Small intestine (tissue), 7 donors: ENCODE data around the gene HNRNPM. TPM values are rescaled to one million over a fixed set of nuclear protein-coding genes. Genes with fewer than 3 reads are reported as not detected.
A peak's percentile ranks its signal among the peaks of the same experiment; 100 is the strongest.

ENCODE experiments used
- DNase-seq, 2 donors: peaks; one replicate each; pipeline versions ENCODE4 v3.0.0 to v3.0.0-alpha.2; 2013
- FAIRE-seq: peaks from 2 replicates; lab custom pipeline; 2012; peaks lifted over from hg19 to GRCh38; lab: Jason Lieb, UNC
- H3K27ac ChIP-seq, 3 donors: one replicate each; pipeline ENCODE4 v1.5.1; 2013; ENCODE audit warnings: low read length in 2 of 3, mild to moderate bottlenecking in 2 of 3, control low read depth in 1 of 3, inconsistent platforms in 1 of 3, low read depth in 1 of 3, moderate library complexity in 1 of 3
- H3K27me3 ChIP-seq, 3 donors: one replicate each; pipeline ENCODE4 v1.6.1; 2013; ENCODE audit warnings: low read length in 3 of 3, inconsistent platforms in 1 of 3; ENCODE audit not compliant: control insufficient read depth in 3 of 3, insufficient read depth in 3 of 3
- H3K36me3 ChIP-seq, 3 donors: one replicate each; pipeline ENCODE4 v1.6.1; 2013; ENCODE audit warnings: low read length in 3 of 3, inconsistent platforms in 1 of 3, low read depth in 1 of 3, mild to moderate bottlenecking in 1 of 3, moderate library complexity in 1 of 3; ENCODE audit not compliant: control insufficient read depth in 3 of 3, insufficient read depth in 2 of 3
- H3K4me1 ChIP-seq, 3 donors: one replicate each; pipeline ENCODE4 v1.6.1; 2013; ENCODE audit warnings: low read length in 2 of 3, inconsistent platforms in 1 of 3, low read depth in 1 of 3, mild to moderate bottlenecking in 1 of 3, moderate library complexity in 1 of 3; ENCODE audit not compliant: control insufficient read depth in 3 of 3, insufficient read depth in 2 of 3
- H3K4me3 ChIP-seq, 3 donors: one replicate each; pipeline ENCODE4 v1.5.1; 2013; ENCODE audit warnings: low read length in 3 of 3, control low read depth in 1 of 3, inconsistent platforms in 1 of 3, low read depth in 1 of 3, mild to moderate bottlenecking in 1 of 3, moderate library complexity in 1 of 3
- H3K9me3 ChIP-seq, 2 donors: one replicate each; pipeline ENCODE4 v1.6.1; 2013; ENCODE audit warnings: low read depth in 1 of 2, low read length in 1 of 2; ENCODE audit not compliant: control insufficient read depth in 2 of 2, insufficient read depth in 1 of 2
- WGBS, 3 donors: extraction: QIAGEN DNeasy Blood & Tissue Kit; methylation state at CpG; one replicate each; pipeline ENCODE4 v1.1.7; 2013; 5-methylcytosine and 5-hydroxymethylcytosine counted together
- polyA plus RNA-seq, 4 donors: library from polyadenylated mRNA; stranded (reverse) in 3 of 4; unstranded in 1 of 4; fragments of 200-250 nt in 3 of 4; fragments of 120-200 nt in 1 of 4; gene quantifications; one replicate each; pipeline versions ENCODE4 v1.2.1 to v1.2.3, GENCODE V29; 2013
- donor health status: healthy with polysubstance abuse.
- donor health status: control.
- donor health status: control.
- donor health status: Bipolar disorder and iron deficiency.
- donor health status: healthy.

The HNRNPM gene
- polyA plus RNA-seq, 4 donors = 98.6 to 225 (median 156) TPM

DNA sequence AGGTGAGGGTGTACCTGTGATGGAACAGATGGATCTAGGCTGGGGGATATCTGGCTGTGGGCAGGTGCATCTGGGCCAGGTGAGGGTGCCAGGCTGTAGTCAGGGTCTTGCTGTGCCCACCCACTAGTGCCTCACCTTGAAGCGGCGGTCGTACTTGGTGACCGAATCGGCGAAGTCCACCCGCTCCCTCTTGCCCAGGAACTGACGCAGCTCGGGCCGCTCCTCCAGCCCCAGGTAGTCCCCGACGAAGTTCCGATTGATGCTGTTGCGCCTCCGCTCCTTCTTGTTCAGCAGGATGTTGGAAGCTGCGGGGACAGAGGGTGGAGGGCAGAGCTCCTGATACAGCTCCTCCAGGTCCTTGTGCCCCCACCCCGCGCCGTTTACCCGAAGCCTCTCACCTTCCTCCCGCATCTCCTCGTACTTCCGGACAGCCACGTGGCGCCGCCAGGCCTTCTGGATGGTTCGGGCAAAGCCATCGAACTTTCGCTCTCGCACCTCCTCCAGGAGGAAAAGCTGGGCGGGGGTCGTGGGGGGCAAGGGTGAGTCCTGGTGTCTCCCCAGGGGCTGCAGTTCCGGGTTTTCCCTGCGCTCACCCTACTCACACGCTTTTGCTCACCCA, 85.4 kb downstream of the HNRNPM start:
- no peak overlapping the region for H3K27ac ChIP-seq
- no peaks in the 10 kb centered on the region for H3K27me3 ChIP-seq
- WGBS, 3 donors = 95 to 98% (median 96%) methylated on average over 35 of the region's 35 CpGs
- no peak for FAIRE-seq
- peaks cover 0 to 29% (median 2%) of the 10 kb centered on the region in 3 donors for H3K4me1 ChIP-seq
- no peak for DNase-seq
- peaks cover 0 to 8% of the 10 kb centered on the region in 2 donors for H3K9me3 ChIP-seq
- peaks cover 0 to 15% (median 0%) of the 10 kb centered on the region in 3 donors for H3K36me3 ChIP-seq
- no peak overlapping the region for H3K4me3 ChIP-seq

DNA sequence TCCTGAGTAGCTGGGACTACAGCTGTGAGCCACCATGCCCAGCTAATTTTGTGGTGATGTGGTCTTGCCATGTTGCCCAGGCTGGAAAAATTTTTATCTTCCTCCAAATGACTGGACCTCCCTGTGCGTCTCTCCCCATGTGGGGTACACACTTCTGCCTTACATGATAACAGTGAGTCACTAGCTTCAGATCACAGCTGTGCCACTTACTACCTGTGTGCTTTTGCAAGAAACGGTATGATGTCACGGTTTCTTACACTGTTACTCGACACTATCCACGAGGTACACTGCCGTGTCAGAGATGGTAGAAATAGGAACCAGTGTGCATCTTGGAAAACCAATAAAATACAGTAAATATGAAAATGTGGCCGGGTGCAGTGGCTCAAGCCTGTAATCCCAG, 86.7 kb downstream of the HNRNPM start:
- Histone ChIP-seq H3K9me3 (peaks cover 0 to 8% of the 10 kb centered on the region in 2 donors), H3K27me3 (no peaks in the 10 kb centered on the region), H3K4me3 (no peak overlapping the region), H3K4me1 (peaks cover 0 to 28% (median 2%) of the 10 kb centered on the region in 3 donors), H3K36me3 (peaks cover 0 to 14% (median 0%) of the 10 kb centered on the region in 3 donors), H3K27ac (no peak overlapping the region)
- WGBS, 3 donors = 84 to 88% (median 87%) methylated on average over 7 of the region's 7 CpGs
- DNase-seq (no peak), FAIRE-seq (no peak)

DNA sequence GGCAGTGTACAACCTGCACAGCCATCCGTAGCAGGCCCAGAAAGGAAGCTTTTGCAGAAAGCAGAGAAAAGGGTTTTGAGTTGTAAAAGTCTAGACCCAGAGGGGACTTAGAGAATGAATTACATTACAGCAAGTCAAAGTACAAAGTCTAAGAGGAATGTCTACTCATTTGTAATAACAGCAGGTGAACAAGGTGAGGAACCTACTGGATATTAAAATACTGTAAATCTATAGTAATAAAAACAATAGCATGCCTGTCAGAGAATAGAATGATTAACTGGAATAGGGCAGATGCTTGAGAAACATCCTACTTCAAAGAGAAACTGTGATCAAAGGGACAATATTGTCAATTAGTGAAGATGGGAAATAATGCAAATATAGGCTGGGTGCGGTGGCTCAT, 87.5 kb downstream of the HNRNPM start:
- no peak overlapping the region for H3K4me3 ChIP-seq
- H3K27ac ChIP-seq = peak overlapping the region in 1 of 3 donors; percentile 25
- H3K9me3 ChIP-seq = peaks cover 0 to 8% of the 10 kb centered on the region in 2 donors
- peaks cover 0 to 11% (median 4%) of the 10 kb centered on the region in 3 donors for H3K36me3 ChIP-seq
- H3K27me3 ChIP-seq = no peaks in the 10 kb centered on the region
- FAIRE-seq (no peak), DNase-seq (peak; percentile 67 to 73)
- 29 to 63% (median 42%) methylated on average over 2 of the region's 2 CpGs for WGBS, 3 donors
- H3K4me1 ChIP-seq = peaks cover 0 to 23% (median 2%) of the 10 kb centered on the region in 3 donors

DNA sequence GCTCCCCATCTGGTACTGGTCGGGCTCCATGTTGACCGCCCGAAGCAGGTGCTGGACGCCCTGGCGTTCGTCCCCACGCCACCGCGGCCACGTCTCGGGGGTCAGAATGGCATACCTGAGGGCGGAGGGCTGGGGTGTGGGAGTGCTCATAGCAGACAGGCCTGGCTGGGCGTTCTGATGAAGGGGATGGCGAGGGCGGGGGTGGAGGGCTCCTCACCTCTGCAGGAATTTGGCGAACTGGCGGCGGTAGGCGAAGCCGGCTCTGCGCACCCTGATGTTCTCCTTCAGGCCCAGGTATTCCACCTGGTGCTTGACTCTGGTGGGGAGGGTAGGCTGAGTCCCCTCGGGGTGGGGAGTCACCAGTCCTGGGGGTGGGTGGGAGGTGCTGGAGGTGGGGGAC, 91.5 kb downstream of the HNRNPM start:
- H3K36me3 ChIP-seq = peaks cover 0 to 4% (median 2%) of the 10 kb centered on the region in 3 donors
- no peak overlapping the region for H3K4me3 ChIP-seq
- WGBS, 3 donors = 86 to 91% (median 90%) methylated on average over 22 of the region's 22 CpGs
- no peaks in the 10 kb centered on the region for H3K9me3 ChIP-seq
- no peaks in the 10 kb centered on the region for H3K27me3 ChIP-seq
- no peak overlapping the region for H3K27ac ChIP-seq
- DNase-seq = no peak
- peaks cover 0 to 11% (median 2%) of the 10 kb centered on the region in 3 donors for H3K4me1 ChIP-seq
- no peak for FAIRE-seq

DNA sequence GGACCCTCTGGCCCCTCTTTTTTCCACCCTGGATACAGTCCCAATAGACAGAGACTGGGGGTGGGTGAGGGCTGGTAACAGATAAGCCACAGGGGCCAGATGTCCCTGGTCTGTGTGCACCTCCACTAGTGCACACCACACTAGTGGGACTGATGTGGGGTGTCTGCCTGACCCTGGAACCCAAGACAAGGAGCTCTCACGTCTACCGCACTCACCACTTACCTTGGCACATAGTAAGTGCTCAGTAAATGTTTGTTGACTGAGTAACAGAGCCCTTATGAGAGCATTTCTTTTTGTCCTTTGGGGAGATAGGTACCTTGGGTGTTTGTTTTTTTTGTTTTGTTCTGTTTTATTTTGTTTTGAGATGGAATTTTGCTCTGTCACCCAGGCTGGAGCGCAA, 92.3 kb downstream of the HNRNPM start:
- Histone ChIP-seq H3K27ac (no peak overlapping the region), H3K27me3 (no peaks in the 10 kb centered on the region), H3K4me1 (peaks cover 0 to 7% (median 2%) of the 10 kb centered on the region in 3 donors), H3K4me3 (no peak overlapping the region), H3K9me3 (no peaks in the 10 kb centered on the region), H3K36me3 (peaks cover 0 to 10% (median 4%) of the 10 kb centered on the region in 3 donors)
- FAIRE-seq (no peak), DNase-seq (no peak)
- 93 to 98% (median 97%) methylated on average over 3 of the region's 3 CpGs for WGBS, 3 donors

Other genes starting within 250 kb of the HNRNPM start
- 100 to 1,000 TPM in 1 of 4 donors, 10 to 100 TPM in 1, 1 to 10 TPM in 1, under 1 TPM in 1; 0.89 to 127 (median 9.5) TPM for gene CERS4, start 235.6 kb upstream of the HNRNPM start, polyA plus RNA-seq
- 10 to 100 TPM in 3 of 4 donors, 1 to 10 TPM in 1; 9.8 to 64.7 (median 17.1) TPM for gene CD320, start 136.6 kb upstream of the HNRNPM start, polyA plus RNA-seq
- gene NDUFA7, start 123.6 kb upstream of the HNRNPM start, polyA plus RNA-seq = 100 to 1,000 TPM in 3 of 4 donors, 10 to 100 TPM in 1; 75.5 to 160 (median 137) TPM
- 1,000 to 10,000 TPM in 1 of 4 donors, 100 to 1,000 TPM in 3; 449 to 1,226 (median 874) TPM for gene RPS28, start 123.5 kb upstream of the HNRNPM start, polyA plus RNA-seq
- gene KANK3, start 101.7 kb upstream of the HNRNPM start, polyA plus RNA-seq = 10 to 100 TPM in 1 of 4 donors, 1 to 10 TPM in 3; 1.3 to 13.0 (median 4.2) TPM
- gene ANGPTL4, start 80.8 kb upstream of the HNRNPM start, polyA plus RNA-seq = 10 to 100 TPM in 2 of 4 donors, 1 to 10 TPM in 2; 1.0 to 24.8 (median 8.7) TPM
- gene RAB11B, start 54.6 kb upstream of the HNRNPM start, polyA plus RNA-seq = 100 to 1,000 TPM in 1 of 4 donors, 10 to 100 TPM in 3; 55.7 to 102 (median 72.2) TPM
- 10 to 100 TPM in 3 of 4 donors, 1 to 10 TPM in 1; 8.3 to 30.0 (median 24.4) TPM for gene MARCHF2, start 31.7 kb upstream of the HNRNPM start, polyA plus RNA-seq
- 1 to 10 TPM in 1 of 4 donors, under 1 TPM in 3; 0.45 to 3.3 (median 0.75) TPM for gene PRAM1, start 57.7 kb downstream of the HNRNPM start, polyA plus RNA-seq
- 10 to 100 TPM in 3 of 4 donors, 1 to 10 TPM in 1; 6.5 to 28.2 (median 17.3) TPM for gene ZNF414, start 69.2 kb downstream of the HNRNPM start, polyA plus RNA-seq
- gene MYO1F, start 132.5 kb downstream of the HNRNPM start, polyA plus RNA-seq = 10 to 100 TPM in 1 of 4 donors, 1 to 10 TPM in 3; 1.3 to 13.7 (median 6.0) TPM
- 10 to 100 TPM in 1 of 4 donors, 1 to 10 TPM in 2, not detected in 1; 1.9 to 11.1 (median 8.5) TPM for gene ADAMTS10, start 165.7 kb downstream of the HNRNPM start, polyA plus RNA-seq
- not detected for gene NFILZ, start 185.7 kb downstream of the HNRNPM start, polyA plus RNA-seq